ENCODE data around the gene WWTR1. TPM values are rescaled to one million over a fixed set of nuclear protein-coding genes. Genes with fewer than 3 reads are reported as not detected.

Gene WWTR1
- total RNA-seq, 1 donor from 2014 or later = 52.0 TPM

GRCh38 chr3:149600634-149601033 lies 57.2 kb downstream of the WWTR1 start:
- no peak for DNase-seq (ENCODE audit: low read depth)
- TF ChIP-seq, protein P1, sequence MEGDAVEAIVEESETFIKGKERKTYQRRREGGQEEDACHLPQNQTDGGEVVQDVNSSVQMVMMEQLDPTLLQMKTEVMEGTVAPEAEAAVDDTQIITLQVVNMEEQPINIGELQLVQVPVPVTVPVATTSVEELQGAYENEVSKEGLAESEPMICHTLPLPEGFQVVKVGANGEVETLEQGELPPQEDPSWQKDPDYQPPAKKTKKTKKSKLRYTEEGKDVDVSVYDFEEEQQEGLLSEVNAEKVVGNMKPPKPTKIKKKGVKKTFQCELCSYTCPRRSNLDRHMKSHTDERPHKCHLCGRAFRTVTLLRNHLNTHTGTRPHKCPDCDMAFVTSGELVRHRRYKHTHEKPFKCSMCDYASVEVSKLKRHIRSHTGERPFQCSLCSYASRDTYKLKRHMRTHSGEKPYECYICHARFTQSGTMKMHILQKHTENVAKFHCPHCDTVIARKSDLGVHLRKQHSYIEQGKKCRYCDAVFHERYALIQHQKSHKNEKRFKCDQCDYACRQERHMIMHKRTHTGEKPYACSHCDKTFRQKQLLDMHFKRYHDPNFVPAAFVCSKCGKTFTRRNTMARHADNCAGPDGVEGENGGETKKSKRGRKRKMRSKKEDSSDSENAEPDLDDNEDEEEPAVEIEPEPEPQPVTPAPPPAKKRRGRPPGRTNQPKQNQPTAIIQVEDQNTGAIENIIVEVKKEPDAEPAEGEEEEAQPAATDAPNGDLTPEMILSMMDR (conservative IDR thresholded peaks at IDR 0.05; ENCODE audit: low read depth, low read length) = no peak

GRCh38 chr3:149599236-149599635 lies 58.6 kb downstream of the WWTR1 start:
- TF ChIP-seq, protein P1 (conservative IDR thresholded peaks at IDR 0.05; ENCODE audit: low read depth, low read length) = no peak
- H3K4me3 ChIP-seq (ENCODE audit: low read depth, low read length) = no peak overlapping the region
- DNase-seq (ENCODE audit: low read depth) = no peak

More at GRCh38 chr3:149600634-149601033, 57.2 kb downstream of the WWTR1 start:
- no peak overlapping the region for H3K4me3 ChIP-seq (ENCODE audit: low read depth, low read length)

GRCh38 chr3:149596134-149596770 lies 61.6 kb downstream of the WWTR1 start:
- TF ChIP-seq, protein P1 (conservative IDR thresholded peaks at IDR 0.05; ENCODE audit: low read depth, low read length) = no peak
- H3K4me3 ChIP-seq (ENCODE audit: low read depth, low read length) = no peak overlapping the region
- DNase-seq (ENCODE audit: low read depth) = no peak

- no peak overlapping the region for H3K4me3 ChIP-seq (ENCODE audit: low read depth, low read length)
- TF ChIP-seq, protein P1 (conservative IDR thresholded peaks at IDR 0.05; ENCODE audit: low read depth, low read length) = no peak
- DNase-seq (ENCODE audit: low read depth) = no peak
Observed at GRCh38 chr3:149593418-149594160, 64.2 kb downstream of the WWTR1 start.

DNA sequence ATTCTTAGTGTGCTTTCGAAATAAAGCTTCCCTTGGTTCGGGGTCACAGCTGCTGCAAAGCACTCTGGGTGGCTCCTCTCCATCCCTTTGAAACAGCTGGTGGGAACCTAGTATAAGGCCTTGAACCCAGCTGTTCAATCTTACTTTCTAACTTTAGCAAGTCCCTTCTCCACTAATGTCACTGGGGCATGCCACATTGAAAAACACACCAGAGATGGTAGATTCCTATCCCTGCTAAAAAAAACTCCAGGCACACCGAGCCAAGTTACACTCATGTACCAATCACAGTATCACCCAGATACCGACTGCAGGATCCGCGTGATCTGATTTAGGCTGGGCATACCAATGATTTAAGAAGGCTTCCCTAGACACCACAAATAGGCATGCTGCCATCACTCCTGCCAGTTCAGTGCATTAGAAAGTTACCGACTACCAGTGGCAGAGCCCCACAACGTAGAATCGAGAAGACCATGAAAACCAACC lies 65.0 kb downstream of the WWTR1 start:
- no peak for DNase-seq (ENCODE audit: low read depth)
- TF ChIP-seq, protein P1 (conservative IDR thresholded peaks at IDR 0.05; ENCODE audit: low read depth, low read length) = no peak
- no peak overlapping the region for H3K4me3 ChIP-seq (ENCODE audit: low read depth, low read length)

GRCh38 chr3:149590691-149591441 lies 67.0 kb downstream of the WWTR1 start:
- H3K4me3 ChIP-seq (ENCODE audit: low read depth, low read length) = no peak overlapping the region
- TF ChIP-seq, protein P1 (conservative IDR thresholded peaks at IDR 0.05; ENCODE audit: low read depth, low read length) = no peak
- no peak for DNase-seq (ENCODE audit: low read depth)
